HepG2 (cell line): ENCODE results near the gene IMP3. TPM values are rescaled to one million over a fixed set of nuclear protein-coding genes. Genes with fewer than 3 reads are reported as not detected.

Experiments used
- ATAC-seq: fragments of 200-7000 bp; cut with Tn5 transposase; 3 replicates; pipeline ENCODE4 v1.9.1; 2020; ENCODE audit warnings: mild to moderate bottlenecking, moderate library complexity
- BruUV-seq: library from RNA; stranded (reverse); fragments of 400-500 nt; replicated peaks from 2 replicates; lab custom pipeline; 2021; lab: Mats Ljungman, UMichigan
- CTCF ChIA-PET: fragments of 300-600 bp; formaldehyde crosslinking; extraction: SDS; loops from one replicate; lab custom pipeline; 2021; ENCODE audit warnings: low total read pairs, inconsistent platforms, low intra/inter-chr PET ratio; lab: Yijun Ruan, JAX
- POLR2A ChIA-PET: fragments of 350-600 bp; sonication (Branson Sonifier 250); formaldehyde crosslinking; loops from one replicate; lab custom pipeline; 2020; ENCODE audit warnings: antibody characterized with exemption, inconsistent platforms; lab: Yijun Ruan, JAX
- DNase-seq: peaks from one replicate; pipeline ENCODE4 v3.0.0-alpha.2; 2015; ENCODE audit warnings: low spot score
- FAIRE-seq: peaks from 3 replicates; lab custom pipeline; 2011; peaks lifted over from hg19 to GRCh38; lab: Jason Lieb, UNC
- H2AFZ ChIP-seq: one replicate; pipeline ENCODE4 v1.6.1; 2011; ENCODE audit warnings: low read length, inconsistent platforms
- H3K27ac ChIP-seq: fragments of 300-600 bp; 3 replicates; pipeline ENCODE4 v1.8.0; 2011; ENCODE audit warnings: mixed run types, mild to moderate bottlenecking, mixed read lengths, low read length, inconsistent platforms; ENCODE audit not compliant: insufficient read depth; ENCODE audit errors: extremely low read length
- H3K27me3 ChIP-seq, 2 experiments: fragments of 200-600 bp in 1 of 2; 2 replicates in 1 of 2; 3 replicates in 1 of 2; pipeline versions ENCODE4 v1.6.0 to v1.8.0; 2011; ENCODE audit warnings: low read length in 2 of 2, mild to moderate bottlenecking in 2 of 2, moderate library complexity in 2 of 2, inconsistent platforms in 1 of 2; ENCODE audit not compliant: insufficient read depth in 2 of 2, control insufficient read depth in 1 of 2
- H3K36me3 ChIP-seq, 2 experiments: fragments of 200-600 bp in 1 of 2; replicated peaks in 1 of 2; 2 replicates in 1 of 2; 3 replicates in 1 of 2; pipeline versions ENCODE4 v1.5.1 to v1.8.0; 2011; ENCODE audit warnings: low read length in 2 of 2, inconsistent platforms in 1 of 2; ENCODE audit not compliant: insufficient read depth in 2 of 2, control insufficient read depth in 1 of 2
- H3K4me1 ChIP-seq: 2 replicates; pipeline ENCODE4 v1.5.1; 2012; ENCODE audit warnings: low read length, inconsistent platforms; ENCODE audit not compliant: insufficient read depth
- H3K4me2 ChIP-seq: 2 replicates; pipeline ENCODE4 v1.6.0; 2011; ENCODE audit warnings: low read depth, low read length, inconsistent platforms
- H3K4me3 ChIP-seq, 3 experiments: fragments of 200-600 bp in 1 of 3; sonication (generic), shearing (Covaris generic) in 1 of 3; replicated peaks in 1 of 3; 2 replicates each; pipeline ENCODE4 v1.5.1; 2011 to 2016; ENCODE audit warnings: low read length in 3 of 3, inconsistent platforms in 2 of 3, low read depth in 2 of 3, mild to moderate bottlenecking in 2 of 3, control low read depth in 1 of 3, mixed read lengths in 1 of 3; ENCODE audit not compliant: insufficient read depth in 1 of 3
- H3K79me2 ChIP-seq: one replicate; pipeline ENCODE4 v1.6.1; 2011; ENCODE audit warnings: low read length, inconsistent platforms; ENCODE audit not compliant: insufficient read depth
- H3K9ac ChIP-seq: 2 replicates; pipeline ENCODE4 v1.6.0; 2011; ENCODE audit warnings: mild to moderate bottlenecking, low read depth, low read length, inconsistent platforms; ENCODE audit not compliant: insufficient read depth
- H3K9me3 ChIP-seq: 2 replicates; pipeline ENCODE4 v1.5.1; 2012; ENCODE audit warnings: mild to moderate bottlenecking, low read length
- H4K20me1 ChIP-seq: 2 replicates; pipeline ENCODE4 v1.6.0; 2011; ENCODE audit warnings: inconsistent platforms, mild to moderate bottlenecking, low read length, moderate library complexity; ENCODE audit not compliant: insufficient read depth
- HMGXB3 ChIP-seq: sonication (generic); formaldehyde crosslinking; IDR thresholded peaks from 2 replicates; pipeline ENCODE4 v1.4.0; 2020; ENCODE audit warnings: missing genetic modification reagents, borderline replicate concordance
- LBX2 ChIP-seq: sonication (generic); formaldehyde crosslinking; IDR thresholded peaks from 2 replicates; pipeline ENCODE4 v1.5.0; 2020; ENCODE audit warnings: missing genetic modification reagents, mild to moderate bottlenecking, borderline replicate concordance
- MAFK ChIP-seq, 2 experiments: IDR thresholded peaks in 1 of 2; conservative IDR thresholded peaks in 1 of 2; 2 replicates each; pipeline ENCODE4 v1.6.1; 2011; ENCODE audit warnings: improper control_type of control experiment in 2 of 2, low read length in 2 of 2
- WGBS: methylation state at CpG from one replicate; pipeline ENCODE4 v1.1.6; 2017; ENCODE audit warnings: low lambda C conversion rate; 5-methylcytosine and 5-hydroxymethylcytosine counted together
- in situ Hi-C: cut with HindIII; loops from 2 replicates; pipeline ENCODE4 v1.10.0; 2017; ENCODE audit warnings: low pct_unique_long_range_greater_than_20kb; ENCODE audit not compliant: extremely low pct_ligation_motif_present
- intact Hi-C: fragments of 100-400 bp; cut with micrococcal nuclease; formaldehyde crosslinking; loops from one replicate; pipeline ENCODE4 v1.10.0; 2022; ENCODE audit not compliant: unreplicated experiment
- polyA plus RNA-seq, 8 experiments: library from polyadenylated mRNA; depleted of rRNA in 3 of 8; stranded (reverse) in 7 of 8; unstranded in 1 of 8; fragments of >200 nt; fragmentation: Illumina TruSeq in 4 of 8; extraction: Trizol in 4 of 8; gene quantifications; 2 replicates each; pipeline versions ENCODE4 v1.2.1 to v1.2.3, GENCODE V29; 2011 to 2016; ENCODE audit warnings: low read depth in 4 of 8, missing spikeins in 1 of 8, mixed read lengths in 1 of 8; ENCODE audit not compliant: insufficient read depth in 1 of 8
- total RNA-seq, 5 experiments: library from RNA; depleted of rRNA; stranded (reverse); fragments of >200 nt; fragmentation: Illumina TruSeq; extraction: Trizol; gene quantifications; 2 replicates each; pipeline ENCODE4 v1.2.3, GENCODE V29; 2016; ENCODE audit warnings: low read depth in 1 of 5

The IMP3 gene
- total and polyA plus RNA-seq, 2 of the 13 experiments (the other 11 are each of a cell fraction or from before 2014, with no cell fraction given) = 38.3 to 143 TPM

- TF ChIP-seq LBX2 (CRISPR knock-in tag) = no peak
Measured at GRCh38 chr15:75606711-75607699, 33.0 kb downstream of the IMP3 start (continued).

- TF ChIP-seq HMGXB3 (no peak), MAFK (conservative IDR thresholded peaks at IDR 0.05 in 1 of 2, IDR thresholded peaks at IDR 0.05 in 1 of 2; ENCODE audit: low read length in 2 of 2) (peak; percentile 22 to 56; a peak in 2 of 4 replicates)
- Histone ChIP-seq H3K36me3 (peaks cover 10 to 39% of the 10 kb centered on the region in 2 experiments), H3K27ac (no peak overlapping the region), H3K9me3 (no peaks in the 10 kb centered on the region), H3K4me2 (no peak overlapping the region), H3K4me1 (no peaks in the 10 kb centered on the region), H3K79me2 (no peaks in the 10 kb centered on the region), H2AFZ (no peak overlapping the region), H3K4me3 (no peak overlapping the region), H4K20me1 (no peaks in the 10 kb centered on the region), H3K27me3 (no peaks in the 10 kb centered on the region), H3K9ac (no peak overlapping the region)
- POLR2A ChIA-PET = no interaction called here
- no peak for DNase-seq
- WGBS = 97% methylated on average over 8 of the region's 8 CpGs
- no peak for ATAC-seq
- intact Hi-C loops = no loop called here
- no TSS peak for BruUV-seq
- CTCF ChIA-PET = no interaction called here
- FAIRE-seq = no peak
- in situ Hi-C loops = no loop called here
Measured at GRCh38 chr15:75606026-75606425, 34.0 kb downstream of the IMP3 start.
